Sigmoid colon (tissue), 4 donors: ENCODE data around the gene SERINC3.

Experiments used
- EP300 ChIP-seq, 4 donors: sonication (generic); formaldehyde crosslinking; IDR thresholded peaks; one replicate each; pipeline ENCODE4 v1.6.1; 2017; ENCODE audit warnings: antibody characterized with exemption in 4 of 4
- POLR2A ChIP-seq, 2 donors: fragments of 450-650 bp; IDR thresholded peaks; one replicate each; pipeline ENCODE4 v1.6.1; 2016; ENCODE audit warnings: antibody characterized with exemption in 2 of 2, mild to moderate bottlenecking in 2 of 2, moderate library complexity in 2 of 2
- TF ChIP-seq, protein P1 (sequence below), 4 experiments: fragments of 450-650 bp in 3 of 4; fragments of 200-600 bp in 1 of 4; IDR thresholded peaks; one replicate each; pipeline ENCODE4 v1.5.1; 2016 to 2019; ENCODE audit warnings: antibody characterized with exemption in 4 of 4, mild to moderate bottlenecking in 3 of 4, moderate library complexity in 2 of 4

- TF ChIP-seq, protein P1, sequence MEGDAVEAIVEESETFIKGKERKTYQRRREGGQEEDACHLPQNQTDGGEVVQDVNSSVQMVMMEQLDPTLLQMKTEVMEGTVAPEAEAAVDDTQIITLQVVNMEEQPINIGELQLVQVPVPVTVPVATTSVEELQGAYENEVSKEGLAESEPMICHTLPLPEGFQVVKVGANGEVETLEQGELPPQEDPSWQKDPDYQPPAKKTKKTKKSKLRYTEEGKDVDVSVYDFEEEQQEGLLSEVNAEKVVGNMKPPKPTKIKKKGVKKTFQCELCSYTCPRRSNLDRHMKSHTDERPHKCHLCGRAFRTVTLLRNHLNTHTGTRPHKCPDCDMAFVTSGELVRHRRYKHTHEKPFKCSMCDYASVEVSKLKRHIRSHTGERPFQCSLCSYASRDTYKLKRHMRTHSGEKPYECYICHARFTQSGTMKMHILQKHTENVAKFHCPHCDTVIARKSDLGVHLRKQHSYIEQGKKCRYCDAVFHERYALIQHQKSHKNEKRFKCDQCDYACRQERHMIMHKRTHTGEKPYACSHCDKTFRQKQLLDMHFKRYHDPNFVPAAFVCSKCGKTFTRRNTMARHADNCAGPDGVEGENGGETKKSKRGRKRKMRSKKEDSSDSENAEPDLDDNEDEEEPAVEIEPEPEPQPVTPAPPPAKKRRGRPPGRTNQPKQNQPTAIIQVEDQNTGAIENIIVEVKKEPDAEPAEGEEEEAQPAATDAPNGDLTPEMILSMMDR (IDR thresholded peaks at IDR 0.05): no peak
- TF ChIP-seq EP300 (IDR thresholded peaks at IDR 0.05) (no peak), POLR2A (IDR thresholded peaks at IDR 0.05) (no peak)
Measured at GRCh38 chr20:44479643-44480042, 42.2 kb downstream of the SERINC3 start.
